IMR-90 (cell line): ENCODE results near the gene ECSIT. TPM values are rescaled to one million over a fixed set of nuclear protein-coding genes. Genes with fewer than 3 reads are reported as not detected.

Experiments
- CTCF ChIP-seq: conservative IDR thresholded peaks from 2 replicates; pipeline ENCODE4 v1.5.1; 2012; ENCODE audit warnings: mild to moderate bottlenecking, low read depth, low read length, improper control_type of control experiment
- POLR2A ChIP-seq: IDR thresholded peaks from 2 replicates; pipeline ENCODE4 v1.6.1; 2012; ENCODE audit warnings: mild to moderate bottlenecking, low read depth, low read length
- USF2 ChIP-seq: fragments of 150-350 bp; IDR thresholded peaks from 2 replicates; pipeline ENCODE4 v1.6.1; 2017; ENCODE audit warnings: mild to moderate bottlenecking, antibody characterized with exemption, low read length, low read depth
- polyA plus RNA-seq, 3 experiments: library from polyadenylated mRNA; depleted of rRNA; stranded (reverse); fragments of >200 nt; gene quantifications; 2 replicates each; pipeline ENCODE4 v1.2.3, GENCODE V29; 2012; ENCODE audit warnings: low replicate concordance in 1 of 3
- total RNA-seq: library from RNA; depleted of rRNA; stranded (reverse); fragments of >200 nt; gene quantifications from 2 replicates; pipeline ENCODE4 v1.2.3, GENCODE V29; 2012

Gene ECSIT
- total and polyA plus RNA-seq, 2 of the 4 experiments (the other 2 are of a cell fraction): 30.5 to 42.3 TPM

GRCh38 chr19:11528551-11529341, at the start of gene ECSIT (continued):
- 0 out of 2 replicates have a peak, but pooled peaks have one; percentile 10 for TF ChIP-seq USF2
- peak; percentile 57 for TF ChIP-seq POLR2A
- TF ChIP-seq CTCF: no peak
